Osteocyte (in vitro differentiated cells): ENCODE measurements around the gene GAS2L2. TPM values are rescaled to one million over a fixed set of nuclear protein-coding genes. Genes with fewer than 3 reads are reported as not detected.

ENCODE experiments used
- DNase-seq: peaks from one replicate; pipeline ENCODE4 v3.0.0; 2021; ENCODE audit warnings: mixed read lengths; ENCODE audit not compliant: unreplicated experiment; ENCODE audit errors: extremely low spot score
- H3K27ac Mint-ChIP-seq: one replicate; pipeline ENCODE4 v1.8.0; 2021; ENCODE audit warnings: mild to moderate bottlenecking, mixed read lengths; ENCODE audit not compliant: unreplicated experiment
- H3K27me3 Mint-ChIP-seq: one replicate; pipeline ENCODE4 v1.8.0; 2021; ENCODE audit warnings: mixed read lengths; ENCODE audit not compliant: unreplicated experiment
- H3K36me3 Mint-ChIP-seq: one replicate; pipeline ENCODE4 v1.8.0; 2021; ENCODE audit warnings: mixed read lengths; ENCODE audit not compliant: unreplicated experiment
- H3K4me1 Mint-ChIP-seq: one replicate; pipeline ENCODE4 v1.8.0; 2021; ENCODE audit warnings: mixed read lengths; ENCODE audit not compliant: unreplicated experiment
- H3K4me3 Mint-ChIP-seq: one replicate; pipeline ENCODE4 v1.8.0; 2021; ENCODE audit warnings: mild to moderate bottlenecking, moderate library complexity, mixed read lengths; ENCODE audit not compliant: unreplicated experiment
- H3K9me3 Mint-ChIP-seq: one replicate; pipeline ENCODE4 v1.8.0; 2021; ENCODE audit warnings: mixed read lengths; ENCODE audit not compliant: unreplicated experiment
- total RNA-seq: library from RNA; stranded (reverse); gene quantifications from 2 replicates; pipeline ENCODE4 v1.2.1, GENCODE V29; 2021
- TF ChIP-seq, protein P1 (sequence below): fragments of 200-600 bp; sonication (generic); IDR thresholded peaks from 2 replicates; pipeline ENCODE4 v1.5.0; 2021; ENCODE audit warnings: antibody characterized with exemption, mild to moderate bottlenecking, moderate library complexity

Gene GAS2L2
- total RNA-seq, 1 donor from 2014 or later, result not detected

DNA sequence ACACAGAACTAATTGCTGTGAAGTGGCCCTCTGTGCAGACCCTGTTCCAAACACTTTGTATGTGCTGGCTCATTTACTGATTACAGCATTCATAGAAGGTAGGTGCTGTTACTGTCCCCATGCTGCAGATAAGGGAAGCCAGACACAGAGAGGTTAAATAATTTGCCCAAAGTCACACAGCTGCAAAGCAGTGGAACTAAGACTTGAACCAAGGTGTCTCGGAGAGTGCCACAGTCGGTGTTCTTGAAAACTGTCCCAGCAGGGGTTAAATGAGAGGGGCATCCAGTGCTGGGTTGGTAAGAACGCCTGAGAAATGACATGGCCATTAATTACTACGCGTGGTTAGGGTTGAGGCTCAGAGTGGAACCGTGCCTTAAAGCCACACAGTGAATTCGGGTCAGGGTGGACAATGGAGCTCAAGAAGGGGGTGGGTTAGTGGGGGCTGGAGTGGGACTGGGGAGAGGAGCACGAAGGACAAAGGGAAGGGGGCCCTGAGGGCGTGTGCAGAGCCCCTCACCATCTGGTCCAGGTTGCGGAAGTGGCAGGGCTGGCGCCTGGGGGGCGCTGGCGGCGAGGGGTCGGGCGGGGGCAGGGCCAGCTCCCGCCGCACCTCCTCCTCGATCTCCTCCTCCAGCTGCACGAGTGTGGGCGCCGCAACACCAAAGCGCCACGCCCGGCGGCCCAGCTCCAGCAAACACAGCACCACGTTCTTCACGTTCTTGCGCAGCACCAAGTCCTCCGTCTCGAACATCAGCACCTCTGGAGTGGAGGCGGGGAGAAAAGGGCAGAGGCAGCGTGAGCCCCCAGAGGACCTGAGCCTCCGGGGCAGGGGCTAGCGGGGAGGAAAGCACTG, 3.3 kb downstream of the GAS2L2 start:
- H3K4me3 Mint-ChIP-seq, result no peak overlapping the region
- peaks cover 7% of the 10 kb centered on the region for H3K4me1 Mint-ChIP-seq
- DNase-seq, result no peak
- TF ChIP-seq, protein P1, sequence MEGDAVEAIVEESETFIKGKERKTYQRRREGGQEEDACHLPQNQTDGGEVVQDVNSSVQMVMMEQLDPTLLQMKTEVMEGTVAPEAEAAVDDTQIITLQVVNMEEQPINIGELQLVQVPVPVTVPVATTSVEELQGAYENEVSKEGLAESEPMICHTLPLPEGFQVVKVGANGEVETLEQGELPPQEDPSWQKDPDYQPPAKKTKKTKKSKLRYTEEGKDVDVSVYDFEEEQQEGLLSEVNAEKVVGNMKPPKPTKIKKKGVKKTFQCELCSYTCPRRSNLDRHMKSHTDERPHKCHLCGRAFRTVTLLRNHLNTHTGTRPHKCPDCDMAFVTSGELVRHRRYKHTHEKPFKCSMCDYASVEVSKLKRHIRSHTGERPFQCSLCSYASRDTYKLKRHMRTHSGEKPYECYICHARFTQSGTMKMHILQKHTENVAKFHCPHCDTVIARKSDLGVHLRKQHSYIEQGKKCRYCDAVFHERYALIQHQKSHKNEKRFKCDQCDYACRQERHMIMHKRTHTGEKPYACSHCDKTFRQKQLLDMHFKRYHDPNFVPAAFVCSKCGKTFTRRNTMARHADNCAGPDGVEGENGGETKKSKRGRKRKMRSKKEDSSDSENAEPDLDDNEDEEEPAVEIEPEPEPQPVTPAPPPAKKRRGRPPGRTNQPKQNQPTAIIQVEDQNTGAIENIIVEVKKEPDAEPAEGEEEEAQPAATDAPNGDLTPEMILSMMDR, result no peak
- H3K27ac Mint-ChIP-seq, result no peak overlapping the region
- H3K36me3 Mint-ChIP-seq, result no peaks in the 10 kb centered on the region
- peaks cover 29% of the 10 kb centered on the region for H3K27me3 Mint-ChIP-seq
- H3K9me3 Mint-ChIP-seq, result no peaks in the 10 kb centered on the region

DNA sequence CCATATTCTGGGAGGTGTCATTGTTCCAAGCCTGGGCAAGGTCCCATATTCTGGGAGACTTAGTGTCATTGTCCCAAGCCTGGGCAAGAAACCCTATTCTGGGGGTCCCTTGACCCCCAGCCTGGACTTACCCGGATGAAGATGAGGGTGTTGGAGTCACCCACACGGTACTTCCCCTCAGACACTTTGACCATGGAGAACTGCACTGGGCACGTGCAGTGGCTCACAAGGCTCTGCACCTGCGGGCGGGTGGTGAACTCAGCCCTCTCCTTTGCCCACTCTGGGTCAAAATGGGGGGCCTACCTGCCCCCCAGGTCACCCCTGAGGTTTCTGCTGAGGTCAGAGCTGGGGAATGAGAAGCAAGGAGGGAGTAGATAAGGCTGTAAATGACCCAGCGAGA, 4.1 kb downstream of the GAS2L2 start:
- H3K36me3 Mint-ChIP-seq, result no peaks in the 10 kb centered on the region
- H3K27me3 Mint-ChIP-seq, result peaks cover 29% of the 10 kb centered on the region
- DNase-seq, result no peak
- no peaks in the 10 kb centered on the region for H3K9me3 Mint-ChIP-seq
- TF ChIP-seq, protein P1, result no peak
- no peak overlapping the region for H3K4me3 Mint-ChIP-seq
- no peak overlapping the region for H3K27ac Mint-ChIP-seq
- H3K4me1 Mint-ChIP-seq, result peaks cover 7% of the 10 kb centered on the region

DNA sequence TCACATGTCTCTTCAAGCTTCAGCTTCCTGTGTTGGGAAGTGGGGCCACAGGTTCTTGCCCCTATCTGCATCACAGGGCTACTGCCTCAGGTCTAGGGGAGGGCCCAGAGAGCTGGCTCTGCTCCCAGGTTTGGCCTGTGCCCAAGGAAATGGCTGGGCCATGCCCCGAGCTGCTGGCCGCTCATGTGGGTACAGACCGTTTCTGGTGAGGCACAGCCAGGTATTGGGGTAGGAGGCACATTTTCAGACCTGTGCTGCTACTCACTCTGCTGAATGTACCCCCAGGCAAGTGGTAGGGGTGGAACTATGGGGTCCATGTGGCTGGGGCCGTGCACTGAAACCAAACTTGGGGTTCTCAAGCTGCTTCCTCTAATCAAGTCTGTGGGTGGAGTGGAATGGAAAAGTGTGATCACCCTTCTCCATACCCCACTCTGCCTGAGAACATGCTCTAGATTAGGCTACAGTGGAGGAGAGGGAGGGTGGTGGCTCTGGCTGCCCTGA, 4.6 kb downstream of the GAS2L2 start:
- no peak for DNase-seq
- H3K36me3 Mint-ChIP-seq, result no peaks in the 10 kb centered on the region
- TF ChIP-seq, protein P1, result no peak
- no peak overlapping the region for H3K4me3 Mint-ChIP-seq
- H3K9me3 Mint-ChIP-seq, result no peaks in the 10 kb centered on the region
- peaks cover 8% of the 10 kb centered on the region for H3K4me1 Mint-ChIP-seq
- H3K27ac Mint-ChIP-seq, result no peak overlapping the region
- H3K27me3 Mint-ChIP-seq, result peaks cover 32% of the 10 kb centered on the region

DNA sequence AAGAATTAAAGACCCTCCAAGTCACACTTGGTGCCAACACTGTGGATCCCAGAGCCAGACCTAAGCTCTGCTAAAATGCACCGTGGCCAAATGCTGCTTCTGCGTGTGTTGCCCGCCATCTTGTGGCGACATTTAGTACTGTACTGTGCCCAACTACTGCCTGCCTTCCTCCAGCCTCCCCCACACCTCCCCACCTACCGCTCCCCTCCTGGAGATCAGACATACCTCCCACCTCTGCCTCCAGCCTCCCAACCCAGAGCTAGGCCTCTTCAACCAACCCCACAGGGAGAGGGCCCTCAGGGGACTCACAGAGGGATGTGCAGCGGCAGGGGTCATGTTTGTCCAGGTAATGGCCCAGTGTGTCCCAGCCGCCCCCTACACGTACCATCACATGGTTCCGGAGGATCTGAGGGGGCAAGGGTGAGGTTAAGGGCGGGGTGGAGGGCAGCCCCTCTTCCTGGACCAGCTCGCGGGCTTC, 5.5 kb downstream of the GAS2L2 start:
- Mint-ChIP-seq H3K27ac (no peak overlapping the region), H3K27me3 (peaks cover 32% of the 10 kb centered on the region), H3K4me3 (no peak overlapping the region), H3K9me3 (no peaks in the 10 kb centered on the region), H3K4me1 (peaks cover 8% of the 10 kb centered on the region), H3K36me3 (no peaks in the 10 kb centered on the region)
- DNase-seq, result peak; percentile 90
- TF ChIP-seq, protein P1, result peak; percentile 91

DNA sequence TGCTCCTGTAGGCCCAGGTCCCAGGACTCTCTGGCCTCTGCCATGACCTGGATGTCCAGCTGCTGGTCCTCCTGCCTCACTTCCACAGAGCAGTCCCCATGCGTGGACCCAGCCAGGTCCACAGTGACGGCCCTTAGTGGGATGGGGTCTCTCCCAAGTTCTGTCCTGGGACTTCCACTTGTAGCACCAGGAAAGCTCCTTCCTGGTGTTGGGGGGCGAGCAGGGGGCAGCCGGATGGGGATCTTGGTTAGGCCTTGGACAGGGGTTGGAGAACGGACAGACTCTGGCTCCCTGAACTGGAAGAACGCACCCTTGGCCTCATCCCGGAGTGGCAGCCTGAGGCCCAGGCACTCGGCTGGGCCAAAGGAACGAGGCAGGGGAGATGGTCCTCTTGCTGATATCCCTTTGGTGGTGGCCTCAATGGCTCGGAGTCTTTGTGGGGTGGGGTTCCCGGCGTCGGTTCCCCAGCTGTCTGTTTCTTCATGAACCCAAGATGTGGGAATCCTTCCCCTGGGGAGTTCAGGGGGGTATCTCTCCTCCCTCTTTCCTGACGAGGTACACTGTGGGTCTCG, 7.2 kb downstream of the GAS2L2 start:
- Mint-ChIP-seq H3K36me3 (no peaks in the 10 kb centered on the region), H3K27ac (no peak overlapping the region), H3K4me3 (no peak overlapping the region), H3K9me3 (no peaks in the 10 kb centered on the region), H3K27me3 (peaks cover 40% of the 10 kb centered on the region), H3K4me1 (peaks cover 13% of the 10 kb centered on the region)
- TF ChIP-seq, protein P1, result no peak
- DNase-seq, result no peak
